GM21717 (cell line): ENCODE results near the gene RPRD1B.

ENCODE experiments used
- ATAC-seq: cut with Tn5 transposase; IDR thresholded peaks from one replicate; pipeline ENCODE4 v1.9.1; 2021; ENCODE audit warnings: mild to moderate bottlenecking, moderate library complexity; ENCODE audit not compliant: unreplicated experiment

RPRD1B gene

DNA sequence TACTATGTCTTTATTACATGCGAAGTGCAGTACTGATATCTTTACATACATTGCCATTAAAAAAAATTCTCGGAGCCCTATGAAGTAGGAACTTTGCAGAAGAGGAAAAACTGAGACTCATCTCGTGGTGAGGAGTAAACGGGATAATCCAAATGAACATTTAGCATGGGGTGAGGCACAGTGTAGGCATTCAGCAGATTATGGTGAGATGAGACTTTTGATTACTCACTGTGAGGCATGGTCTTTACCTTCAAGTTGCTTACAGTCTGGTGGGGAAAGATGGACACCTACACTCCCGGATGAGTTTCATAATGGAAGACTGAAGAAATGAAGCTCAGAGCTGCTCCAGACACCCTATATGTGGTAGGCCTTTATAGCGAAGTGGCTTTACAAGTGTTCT lies 1.4 kb downstream of the RPRD1B start:
- ATAC-seq, result no peak

DNA sequence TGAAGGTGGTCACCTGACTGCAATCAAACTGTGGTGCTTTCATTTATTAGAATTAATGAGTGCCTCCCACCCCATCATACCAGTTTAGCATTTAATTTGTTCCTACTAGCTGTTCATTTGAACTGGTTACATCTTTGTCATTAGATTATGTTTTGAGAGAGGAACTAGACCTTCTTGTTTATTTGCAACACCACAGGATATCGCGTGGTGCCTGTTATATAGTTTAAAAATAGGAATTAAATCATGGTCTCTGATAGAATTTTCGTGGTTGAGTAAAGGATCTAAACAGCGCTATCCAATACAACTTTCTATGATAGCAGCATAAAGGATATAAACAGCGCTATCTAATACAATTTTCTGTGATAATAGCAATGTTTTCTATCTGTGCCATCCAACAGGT lies 2.8 kb downstream of the RPRD1B start:
- no peak for ATAC-seq

- no peak for ATAC-seq
Measured at GRCh38 chr20:38040276-38040675, 6.7 kb downstream of the RPRD1B start.

DNA sequence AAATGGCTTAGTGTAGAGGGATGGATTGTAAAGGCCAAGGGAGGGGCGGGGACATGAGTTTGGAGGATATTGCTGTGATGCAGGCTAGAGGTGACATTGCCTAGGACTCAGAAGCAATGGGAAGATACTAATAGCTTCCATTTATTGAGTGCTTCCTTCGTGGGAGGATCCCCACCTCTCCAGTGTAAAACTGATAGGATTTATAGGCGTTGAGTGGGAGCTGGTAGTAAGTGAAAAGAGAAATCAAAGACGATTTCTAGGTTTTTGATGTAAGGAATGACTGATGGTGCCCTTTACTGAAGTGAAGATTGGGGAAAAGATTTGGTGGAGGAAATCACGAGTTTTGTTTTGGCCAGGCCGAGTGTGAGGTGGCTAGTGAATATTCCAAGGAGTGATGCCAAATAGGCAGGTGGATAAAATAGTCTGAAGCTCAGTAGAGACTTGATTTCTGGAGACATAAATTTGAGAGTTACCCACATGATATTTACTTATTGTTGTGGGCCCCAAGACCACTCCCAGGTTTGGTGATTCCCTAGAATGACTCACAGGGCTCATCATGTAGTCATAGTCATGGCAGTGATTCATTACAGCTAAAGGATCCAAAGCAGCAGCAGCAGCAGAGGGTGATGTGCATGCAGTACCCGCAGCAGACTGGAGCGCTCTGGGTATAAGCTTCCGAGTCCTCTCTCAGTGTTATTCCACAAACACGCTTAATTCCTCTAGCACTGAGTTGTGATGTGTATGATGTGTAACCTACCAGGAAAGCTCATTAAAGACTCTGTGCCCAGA lies 10.2 kb downstream of the RPRD1B start:
- ATAC-seq, result no peak

GRCh38 chr20:38044685-38045084 lies 11.1 kb downstream of the RPRD1B start:
- ATAC-seq, result no peak

GRCh38 chr20:38046572-38046971 lies 13.0 kb downstream of the RPRD1B start:
- no peak for ATAC-seq

- ATAC-seq, result no peak
Measured at GRCh38 chr20:38049800-38050199, 16.3 kb downstream of the RPRD1B start.

- no peak for ATAC-seq
Measured at GRCh38 chr20:38050686-38051085, 17.1 kb downstream of the RPRD1B start.

- no peak for ATAC-seq
Measured at GRCh38 chr20:38052870-38053269, 19.3 kb downstream of the RPRD1B start.

DNA sequence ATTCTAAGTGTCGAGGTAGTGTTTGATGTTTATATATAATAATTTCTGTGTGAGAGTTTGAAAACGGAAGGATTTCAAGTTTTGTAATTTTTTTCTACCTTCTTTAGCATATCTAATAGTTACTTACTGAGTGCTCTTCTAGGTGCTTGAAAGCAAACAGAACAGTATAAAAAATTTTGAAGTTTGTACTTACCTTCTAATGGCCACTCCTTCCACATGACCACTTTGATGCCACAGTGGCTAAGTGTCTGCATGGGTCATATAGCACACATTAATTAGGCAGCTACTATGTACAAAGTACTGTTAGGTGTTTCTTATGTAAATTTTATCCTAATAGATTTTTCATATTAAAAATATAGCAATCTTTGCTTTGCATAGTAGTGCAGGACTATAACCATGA lies 21.1 kb downstream of the RPRD1B start:
- ATAC-seq, result no peak

- ATAC-seq, result no peak
Measured at GRCh38 chr20:38055294-38055693, 21.7 kb downstream of the RPRD1B start.

DNA sequence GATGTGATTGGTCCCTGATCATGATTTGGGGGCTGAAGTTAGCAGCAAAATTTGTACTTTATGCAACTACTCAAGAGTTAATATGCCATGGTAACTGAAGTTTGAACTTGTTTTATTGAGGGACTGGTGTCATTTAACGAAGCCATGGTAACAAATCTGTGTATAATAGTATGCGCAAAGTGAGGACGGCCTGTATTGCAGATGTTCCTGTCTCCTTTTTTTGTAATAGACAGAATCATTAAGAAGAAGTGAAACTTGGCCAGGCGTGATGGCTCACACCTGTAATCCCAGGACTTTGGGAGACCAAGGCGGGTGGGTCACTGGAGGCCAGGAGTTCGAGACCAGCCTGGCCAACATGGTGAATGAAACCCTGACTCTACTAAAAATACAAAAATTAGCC lies 22.3 kb downstream of the RPRD1B start:
- ATAC-seq, result no peak

- ATAC-seq, result no peak
Measured at GRCh38 chr20:38057351-38057972, 23.9 kb downstream of the RPRD1B start.

DNA sequence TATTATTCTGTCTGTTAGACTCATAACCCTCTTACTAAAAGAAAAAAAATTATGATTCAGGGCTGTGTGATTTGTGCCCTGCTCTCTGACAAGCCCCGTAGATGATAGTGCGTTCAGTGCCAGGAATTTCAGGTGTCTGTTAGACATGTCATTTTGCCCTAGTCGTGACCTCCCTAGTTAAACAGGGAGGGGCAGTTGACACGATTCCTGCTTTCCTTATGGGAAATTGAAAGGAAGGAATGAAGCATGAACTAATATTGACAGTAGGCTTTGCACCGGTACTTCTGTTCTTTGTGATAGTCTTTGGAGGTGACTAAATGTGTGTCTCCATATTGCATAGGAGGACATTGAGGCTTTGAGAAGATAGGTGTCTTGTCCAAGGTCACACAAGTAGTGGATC lies 26.3 kb downstream of the RPRD1B start:
- no peak for ATAC-seq

- ATAC-seq, result no peak
Measured at GRCh38 chr20:38060536-38060935, 27.0 kb downstream of the RPRD1B start.

DNA sequence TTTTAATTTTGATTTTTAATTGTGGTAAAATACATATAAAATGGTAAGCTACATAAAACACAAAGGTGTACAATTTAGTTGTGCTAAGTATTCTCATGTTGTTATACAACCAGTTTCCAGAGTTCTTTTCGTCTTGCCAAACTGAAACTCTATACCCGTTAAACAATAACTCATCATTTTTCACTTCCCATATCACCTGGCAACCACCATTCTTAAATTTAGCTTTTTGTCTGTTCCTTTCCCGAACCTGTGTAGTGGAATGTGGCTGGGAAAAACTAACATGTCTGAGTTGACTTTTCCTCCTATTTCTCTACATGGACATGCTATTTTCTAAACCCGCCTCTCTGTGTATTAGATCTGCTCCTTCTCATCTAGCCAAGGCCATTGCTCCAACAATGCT lies 27.6 kb downstream of the RPRD1B start:
- ATAC-seq, result no peak

DNA sequence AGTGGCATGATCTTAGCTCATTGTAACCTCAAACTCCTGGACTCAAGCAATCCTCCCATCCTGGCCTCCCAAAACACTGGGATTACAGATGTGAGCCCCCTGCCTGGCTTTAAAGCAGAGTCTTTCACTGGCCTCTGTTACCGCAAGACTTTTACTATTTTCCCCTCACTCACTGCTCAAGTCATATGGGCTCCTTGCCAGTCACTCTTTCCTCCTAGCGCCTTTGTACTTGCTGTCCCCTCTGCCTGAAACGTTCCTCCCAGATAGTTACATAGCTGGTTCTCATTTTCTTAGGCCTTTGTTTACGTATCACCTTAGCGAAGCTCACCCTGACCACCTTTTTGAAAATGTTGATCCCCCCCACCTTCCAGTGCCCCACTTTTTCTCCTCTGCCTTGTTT lies 29.3 kb downstream of the RPRD1B start:
- no peak for ATAC-seq

DNA sequence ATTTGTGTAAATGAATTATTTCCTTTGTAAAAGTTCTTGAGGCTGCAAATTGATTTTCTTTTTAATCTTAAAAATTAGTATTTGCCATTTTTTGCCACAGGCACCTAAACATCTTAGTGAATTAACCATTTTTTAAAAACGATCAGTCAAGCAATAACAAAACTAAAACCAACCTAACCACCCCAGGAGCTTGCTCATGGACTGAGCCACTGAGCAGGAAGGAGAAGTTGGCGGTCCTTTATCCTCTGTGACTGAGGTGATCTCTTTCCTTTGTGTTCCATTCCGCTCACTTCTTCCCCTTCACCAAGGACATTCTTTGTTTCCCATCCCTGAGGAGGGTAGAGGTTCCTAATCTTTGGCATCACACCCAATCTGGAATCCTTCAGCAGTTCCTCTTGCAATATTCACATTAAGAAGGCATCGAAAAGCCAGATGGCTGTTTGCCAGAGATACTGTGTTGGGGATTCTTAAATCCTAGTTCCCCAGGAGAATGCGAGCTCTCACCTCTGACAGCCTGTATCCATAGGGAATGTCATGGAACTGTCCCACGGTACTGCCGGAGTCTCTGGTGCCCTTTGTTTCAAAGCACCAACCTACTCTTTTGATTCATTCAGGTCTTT lies 30.5 kb downstream of the RPRD1B start:
- ATAC-seq, result no peak

- ATAC-seq, result no peak
Measured at GRCh38 chr20:38065764-38066375, 32.3 kb downstream of the RPRD1B start.

GRCh38 chr20:38066969-38067716 lies 33.6 kb downstream of the RPRD1B start:
- no peak for ATAC-seq

DNA sequence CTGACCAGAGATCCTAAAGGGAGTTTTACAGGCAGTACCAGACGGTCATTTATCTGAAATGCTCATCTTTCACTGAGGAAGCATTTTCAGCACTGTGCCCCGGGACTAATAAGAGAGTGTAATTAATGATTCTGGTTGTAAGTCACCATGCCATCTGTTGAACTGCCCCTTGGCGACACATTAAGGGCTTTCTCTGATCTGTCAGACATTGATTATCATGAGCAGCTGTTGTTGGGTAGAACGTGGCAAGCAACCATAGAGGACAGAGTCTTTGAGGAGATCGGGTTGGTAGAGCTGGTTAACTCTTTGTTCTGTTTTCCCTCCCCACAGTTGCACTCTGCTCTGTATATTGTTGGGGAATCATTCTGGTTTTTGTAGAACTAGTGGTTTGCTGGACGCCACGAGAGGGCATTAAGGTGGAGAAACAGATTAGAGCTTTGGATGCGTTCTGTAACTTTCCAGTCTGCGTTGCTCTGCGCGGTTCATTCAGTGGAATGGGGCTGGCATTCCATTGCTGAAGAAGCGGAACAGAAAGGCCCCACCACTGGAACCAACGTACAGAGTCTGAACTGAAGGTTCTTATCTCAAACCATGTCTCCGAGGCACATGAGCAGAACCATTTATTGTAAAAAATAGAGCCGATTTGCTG lies 34.3 kb downstream of the RPRD1B start:
- no peak for ATAC-seq
